Fibroblast of mammary gland (primary cell): ENCODE data around the gene MAPK12.

Experiments
- DNase-seq: peaks from one replicate; pipeline ENCODE4 v3.0.0-alpha.2; 2010; ENCODE audit warnings: low read depth
- H3K4me3 ChIP-seq: 2 replicates; pipeline ENCODE4 v1.5.1; 2011; ENCODE audit warnings: low read depth, mild to moderate bottlenecking, low read length, moderate library complexity; ENCODE audit not compliant: control insufficient read depth
- TF ChIP-seq, protein P1 (sequence below): conservative IDR thresholded peaks from 2 replicates; pipeline ENCODE4 v1.5.1; 2011; ENCODE audit warnings: low read depth, low read length, inconsistent platforms; ENCODE audit not compliant: control insufficient read depth, insufficient read depth

MAPK12 gene

DNA sequence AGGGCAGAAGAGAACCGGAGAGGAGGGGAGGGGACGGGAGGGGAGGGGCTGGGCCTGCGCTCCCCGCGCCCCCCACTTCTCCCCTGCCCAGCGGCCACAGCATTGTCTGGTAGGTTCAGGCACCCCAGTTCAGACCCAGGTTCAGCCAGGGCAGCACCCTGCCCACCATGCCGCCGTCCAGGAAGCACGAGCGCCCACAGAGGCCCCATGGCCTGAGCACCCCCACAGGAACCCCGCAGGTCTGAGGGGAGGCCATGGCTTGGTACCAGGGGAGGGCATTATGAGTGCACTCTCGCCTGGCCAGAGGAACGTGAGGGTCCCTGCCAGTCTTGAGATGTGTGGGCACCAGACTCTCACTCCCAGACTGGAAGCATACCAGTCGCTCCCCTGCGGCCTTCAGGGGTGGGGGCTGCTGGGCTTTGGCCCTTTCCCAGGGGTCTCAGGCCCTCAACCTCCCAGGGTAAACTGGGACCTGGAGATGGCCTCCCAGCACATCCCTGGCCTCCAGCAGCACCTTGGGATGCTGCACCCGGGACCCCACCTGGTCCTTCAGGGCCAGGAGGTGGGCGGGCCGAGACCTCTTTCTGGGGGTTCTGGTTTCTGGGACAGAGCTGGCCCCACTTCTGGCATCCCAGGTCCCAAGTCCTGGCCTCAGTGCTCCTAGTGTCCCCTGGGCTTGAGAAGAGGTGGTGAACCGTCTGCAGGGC, 46.6 kb upstream of the MAPK12 start:
- DNase-seq: no peak
- TF ChIP-seq, protein P1, sequence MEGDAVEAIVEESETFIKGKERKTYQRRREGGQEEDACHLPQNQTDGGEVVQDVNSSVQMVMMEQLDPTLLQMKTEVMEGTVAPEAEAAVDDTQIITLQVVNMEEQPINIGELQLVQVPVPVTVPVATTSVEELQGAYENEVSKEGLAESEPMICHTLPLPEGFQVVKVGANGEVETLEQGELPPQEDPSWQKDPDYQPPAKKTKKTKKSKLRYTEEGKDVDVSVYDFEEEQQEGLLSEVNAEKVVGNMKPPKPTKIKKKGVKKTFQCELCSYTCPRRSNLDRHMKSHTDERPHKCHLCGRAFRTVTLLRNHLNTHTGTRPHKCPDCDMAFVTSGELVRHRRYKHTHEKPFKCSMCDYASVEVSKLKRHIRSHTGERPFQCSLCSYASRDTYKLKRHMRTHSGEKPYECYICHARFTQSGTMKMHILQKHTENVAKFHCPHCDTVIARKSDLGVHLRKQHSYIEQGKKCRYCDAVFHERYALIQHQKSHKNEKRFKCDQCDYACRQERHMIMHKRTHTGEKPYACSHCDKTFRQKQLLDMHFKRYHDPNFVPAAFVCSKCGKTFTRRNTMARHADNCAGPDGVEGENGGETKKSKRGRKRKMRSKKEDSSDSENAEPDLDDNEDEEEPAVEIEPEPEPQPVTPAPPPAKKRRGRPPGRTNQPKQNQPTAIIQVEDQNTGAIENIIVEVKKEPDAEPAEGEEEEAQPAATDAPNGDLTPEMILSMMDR: no peak
- H3K4me3 ChIP-seq: no peak overlapping the region

DNA sequence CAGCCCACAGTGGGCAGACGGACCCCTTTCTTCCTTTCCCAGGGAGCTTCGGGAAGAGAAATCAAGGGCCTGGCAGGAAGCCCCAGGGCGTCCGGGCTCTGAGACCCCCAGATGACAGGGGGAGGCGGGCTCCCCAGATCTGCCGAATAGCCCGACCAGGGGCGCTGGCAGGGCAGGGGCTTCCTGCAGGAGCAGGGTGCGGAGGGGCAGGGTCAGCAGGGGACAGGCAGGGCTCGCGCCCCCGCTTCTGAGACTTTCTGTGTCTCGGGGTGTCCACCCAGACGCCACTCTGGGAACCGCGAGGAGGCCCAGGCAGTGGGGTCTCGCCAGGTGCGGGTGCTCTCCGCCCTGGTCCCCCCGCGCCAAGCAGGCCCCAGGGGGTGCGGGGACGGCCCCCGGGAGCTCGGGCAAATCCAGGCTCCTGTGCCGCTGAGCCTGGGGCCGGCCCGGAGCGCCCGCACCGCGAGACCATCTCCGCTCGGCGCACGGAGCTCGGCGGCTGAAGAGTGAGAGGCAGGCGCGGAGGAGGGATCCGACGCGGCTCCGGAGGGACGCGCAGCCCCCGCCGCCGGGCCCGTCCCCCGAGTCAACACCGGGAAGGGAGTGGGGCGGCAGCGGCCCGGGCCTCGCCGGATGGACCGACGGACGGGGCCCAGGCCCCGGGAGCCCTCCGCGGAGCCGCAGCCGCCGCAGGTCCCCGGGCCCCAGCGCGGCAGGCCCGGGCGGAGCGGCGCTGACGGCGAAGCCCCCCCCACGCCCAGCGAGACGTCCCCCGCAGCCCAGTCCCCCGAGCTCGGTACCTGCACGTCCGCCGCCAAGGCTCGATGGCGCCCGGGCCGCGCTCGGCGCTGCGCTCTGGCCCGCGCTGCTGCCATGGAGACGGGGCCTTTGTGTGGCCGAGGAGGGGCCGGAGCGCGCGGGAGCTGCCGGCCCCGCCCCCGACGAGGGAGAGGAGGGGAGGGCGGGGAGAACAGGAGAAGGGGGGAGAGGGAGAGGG, 45.6 kb upstream of the MAPK12 start, which contains the start of gene PLXNB2:
Gene PLXNB2 (minus strand): TSS at position 894 of the 997 bp plus-strand sequence. CDS start 17,062 bp downstream, outside the sequence.
- TF ChIP-seq, protein P1: no peak
- H3K4me3 ChIP-seq: peak within 1 kb of the TSS; percentile 77
- peak; percentile 74 for DNase-seq

DNA sequence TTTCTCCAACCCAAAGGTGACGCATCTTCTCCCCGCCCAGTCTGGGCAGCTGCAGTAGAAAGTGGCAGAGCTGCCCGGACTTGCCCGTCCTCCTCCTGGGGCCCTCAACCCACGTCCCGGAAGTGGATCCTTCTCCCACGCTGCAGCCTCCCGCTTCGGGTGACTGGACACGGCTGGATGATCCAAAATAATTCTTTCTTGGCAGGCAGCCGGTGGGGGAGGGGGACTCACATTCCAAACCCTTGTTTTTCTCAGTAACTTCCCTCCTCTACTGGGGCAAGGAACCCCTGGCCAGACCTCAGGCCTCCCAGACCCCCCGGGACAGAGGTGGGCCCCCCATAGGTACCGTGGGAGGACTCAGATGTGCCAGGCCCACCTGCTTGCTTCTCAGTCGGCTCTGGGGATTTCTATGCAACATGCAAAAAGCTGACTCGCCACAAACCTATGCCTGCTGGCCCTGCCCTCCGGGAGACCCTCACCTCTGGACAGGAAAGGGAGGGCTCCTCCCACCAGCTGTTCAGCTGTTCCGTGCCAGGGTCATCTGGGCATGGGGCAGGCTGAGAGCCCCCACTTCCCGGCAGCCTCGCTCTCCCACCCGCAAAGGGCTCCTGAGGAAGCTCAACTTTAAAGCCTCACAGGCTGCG, 44.6 kb upstream of the MAPK12 start:
- peak; percentile 94 for DNase-seq

DNA sequence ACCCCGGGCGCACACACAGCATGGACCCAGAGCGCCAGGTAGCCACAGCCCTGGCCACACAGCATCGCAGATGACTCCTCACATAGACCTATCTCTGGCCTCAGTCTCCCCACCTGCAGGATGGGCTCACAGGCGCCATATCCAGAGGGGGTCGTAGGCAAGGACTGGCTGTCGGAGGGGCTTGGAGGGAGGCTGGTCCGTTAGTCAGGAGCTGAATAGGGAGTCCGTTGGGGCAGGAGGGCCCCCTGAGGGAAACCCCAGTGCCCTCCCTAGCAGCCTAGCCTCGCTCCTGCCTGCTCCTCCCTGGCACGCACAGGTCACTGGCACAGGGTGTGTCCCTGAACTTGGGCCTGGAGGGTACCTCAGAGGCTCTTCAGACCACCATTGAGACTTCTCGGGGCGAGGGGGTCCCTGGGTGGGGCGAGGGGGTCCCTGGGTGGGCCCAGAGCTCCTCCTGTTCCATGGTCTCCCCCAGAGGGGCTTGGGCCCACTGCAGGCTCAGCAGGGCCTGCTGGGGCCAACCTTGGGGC, 44.0 kb upstream of the MAPK12 start:
- DNase-seq: no peak
- TF ChIP-seq, protein P1: no peak
- peak overlapping the region; percentile 77 for H3K4me3 ChIP-seq

More for the DNA sequence above, 44.6 kb upstream of the MAPK12 start:
- TF ChIP-seq, protein P1: no peak
- peak overlapping the region; percentile 77 for H3K4me3 ChIP-seq

DNA sequence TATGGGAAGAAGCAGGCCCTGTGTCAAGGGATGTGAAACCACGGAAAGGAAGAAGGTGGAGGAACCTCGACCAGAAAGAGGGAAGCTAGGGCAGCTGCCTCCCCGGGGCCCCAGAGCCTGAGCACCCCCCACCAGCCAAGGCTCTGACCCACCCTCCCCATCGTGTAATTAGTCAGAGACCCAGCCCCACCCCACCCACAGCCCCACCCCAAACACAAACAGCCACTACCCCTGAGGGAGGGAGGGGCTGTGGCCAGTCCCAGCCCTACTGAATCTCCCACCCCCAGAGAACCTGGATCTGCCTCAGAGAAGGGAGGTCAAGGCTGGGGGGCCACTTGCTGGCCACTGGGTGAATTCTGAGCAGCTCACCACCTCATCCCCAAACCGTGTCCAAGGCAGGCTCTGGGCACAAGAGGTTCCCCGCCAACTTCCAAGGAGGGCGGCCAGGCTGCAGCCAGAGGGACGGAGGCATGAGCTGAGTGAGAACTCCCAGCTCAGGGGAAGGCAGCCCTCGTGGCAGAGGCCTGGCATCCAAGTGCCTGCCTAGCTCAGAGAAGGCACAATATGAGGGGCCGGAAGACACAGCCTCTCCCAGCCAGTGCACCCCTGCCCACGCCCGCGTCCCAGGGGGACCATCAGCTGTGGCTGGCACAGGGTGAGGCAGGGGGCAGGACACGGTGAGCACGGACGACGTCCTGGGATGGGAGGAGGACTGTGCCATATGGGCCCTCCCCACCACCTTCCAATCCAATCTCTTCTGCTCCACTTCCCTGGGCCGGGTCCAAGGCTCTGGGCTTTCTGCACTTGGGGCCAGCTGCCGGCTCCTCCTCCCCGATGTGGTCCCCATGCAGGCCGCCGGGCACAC, 43.3 kb upstream of the MAPK12 start:
- peak; percentile 46 for DNase-seq
- H3K4me3 ChIP-seq: peak overlapping the region; percentile 4
- TF ChIP-seq, protein P1: no peak
